ENCODE results near the gene RIMBP2.

The RIMBP2 gene

DNA sequence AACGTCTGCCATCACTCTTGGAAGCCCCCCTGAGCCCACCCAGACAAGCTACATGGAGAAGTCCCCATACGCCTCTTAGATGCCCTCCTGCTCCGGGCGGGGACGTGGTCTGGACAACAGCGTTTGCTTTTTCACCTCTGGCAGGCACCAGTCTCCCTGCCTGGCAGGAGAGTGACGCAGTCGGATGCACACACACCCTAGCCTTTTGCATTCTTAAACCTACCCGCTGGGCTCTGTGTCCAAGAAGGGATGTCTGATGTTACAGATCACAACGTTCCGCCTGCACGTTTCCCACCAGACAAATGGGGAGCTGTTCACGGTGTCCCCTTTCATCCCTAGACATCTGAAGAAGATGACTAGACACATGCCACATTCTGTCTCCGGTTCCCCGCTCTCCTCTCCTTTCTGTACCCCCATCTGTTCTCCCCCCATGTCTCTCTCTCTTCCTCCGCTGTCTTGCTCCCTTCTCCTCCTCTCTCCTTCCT lies 100.2 kb downstream of the RIMBP2 start:
- TF ChIP-seq, protein P1, sequence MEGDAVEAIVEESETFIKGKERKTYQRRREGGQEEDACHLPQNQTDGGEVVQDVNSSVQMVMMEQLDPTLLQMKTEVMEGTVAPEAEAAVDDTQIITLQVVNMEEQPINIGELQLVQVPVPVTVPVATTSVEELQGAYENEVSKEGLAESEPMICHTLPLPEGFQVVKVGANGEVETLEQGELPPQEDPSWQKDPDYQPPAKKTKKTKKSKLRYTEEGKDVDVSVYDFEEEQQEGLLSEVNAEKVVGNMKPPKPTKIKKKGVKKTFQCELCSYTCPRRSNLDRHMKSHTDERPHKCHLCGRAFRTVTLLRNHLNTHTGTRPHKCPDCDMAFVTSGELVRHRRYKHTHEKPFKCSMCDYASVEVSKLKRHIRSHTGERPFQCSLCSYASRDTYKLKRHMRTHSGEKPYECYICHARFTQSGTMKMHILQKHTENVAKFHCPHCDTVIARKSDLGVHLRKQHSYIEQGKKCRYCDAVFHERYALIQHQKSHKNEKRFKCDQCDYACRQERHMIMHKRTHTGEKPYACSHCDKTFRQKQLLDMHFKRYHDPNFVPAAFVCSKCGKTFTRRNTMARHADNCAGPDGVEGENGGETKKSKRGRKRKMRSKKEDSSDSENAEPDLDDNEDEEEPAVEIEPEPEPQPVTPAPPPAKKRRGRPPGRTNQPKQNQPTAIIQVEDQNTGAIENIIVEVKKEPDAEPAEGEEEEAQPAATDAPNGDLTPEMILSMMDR (IDR thresholded peaks at IDR 0.05; ENCODE audit: low read depth, low read length) = no peak
- no peak for DNase-seq (ENCODE audit: extremely low read depth, low read depth)

DNA sequence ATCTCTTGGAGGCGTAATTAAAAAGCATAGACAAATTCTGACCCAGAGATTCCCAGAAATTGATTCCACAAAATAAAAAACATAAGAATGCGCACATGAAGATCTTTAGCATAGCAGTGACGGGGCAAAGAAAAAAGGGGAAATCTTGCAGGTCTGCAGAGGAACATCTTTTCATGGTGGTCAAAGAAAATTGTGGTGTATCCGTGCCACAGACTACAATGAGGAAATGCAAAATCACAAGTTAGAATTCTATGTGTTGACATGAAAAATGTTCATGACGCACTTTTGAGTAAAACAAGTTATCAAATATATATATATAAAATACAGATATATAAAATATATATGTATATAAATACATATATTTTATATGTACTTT lies 101.6 kb downstream of the RIMBP2 start:
- TF ChIP-seq, protein P1 (IDR thresholded peaks at IDR 0.05; ENCODE audit: low read depth, low read length) = no peak
- DNase-seq (ENCODE audit: extremely low read depth, low read depth) = no peak

- TF ChIP-seq, protein P1 (IDR thresholded peaks at IDR 0.05; ENCODE audit: low read depth, low read length) = no peak
- DNase-seq (ENCODE audit: extremely low read depth, low read depth) = no peak
Observed at GRCh38 chr12:130613831-130614529, 102.1 kb downstream of the RIMBP2 start.

DNA sequence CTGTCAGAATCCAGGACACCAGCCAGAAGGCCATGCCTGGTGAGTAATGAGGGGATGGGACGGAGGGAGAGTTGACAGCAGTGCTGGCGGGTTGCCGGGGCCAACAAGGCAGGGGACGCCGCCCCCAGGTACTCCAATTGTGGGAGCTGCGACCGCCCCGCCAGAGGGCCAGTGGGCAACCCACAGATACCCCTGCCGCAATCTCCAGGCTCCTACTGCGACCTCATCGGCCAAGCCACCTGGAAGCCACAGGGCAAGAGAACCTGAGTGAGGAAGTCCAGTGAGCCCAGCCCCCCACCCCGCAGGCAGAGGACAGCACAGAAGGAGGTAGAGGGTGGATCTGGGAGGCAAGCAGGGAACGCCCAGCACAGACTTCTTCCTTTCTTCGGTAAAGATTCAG lies 103.0 kb downstream of the RIMBP2 start:
- TF ChIP-seq, protein P1 (IDR thresholded peaks at IDR 0.05; ENCODE audit: low read depth, low read length) = no peak
- DNase-seq (ENCODE audit: extremely low read depth, low read depth) = no peak

GRCh38 chr12:130611026-130611905 lies 104.8 kb downstream of the RIMBP2 start:
- TF ChIP-seq, protein P1 (IDR thresholded peaks at IDR 0.05; ENCODE audit: low read depth, low read length) = no peak
- DNase-seq (ENCODE audit: extremely low read depth, low read depth) = no peak

GRCh38 chr12:130609966-130610365 lies 106.1 kb downstream of the RIMBP2 start:
- DNase-seq (ENCODE audit: extremely low read depth, low read depth) = no peak
- TF ChIP-seq, protein P1 (IDR thresholded peaks at IDR 0.05; ENCODE audit: low read depth, low read length) = no peak

- TF ChIP-seq, protein P1 (IDR thresholded peaks at IDR 0.05; ENCODE audit: low read depth, low read length) = no peak
- DNase-seq (ENCODE audit: extremely low read depth, low read depth) = no peak
Observed at GRCh38 chr12:130608831-130609230, 107.3 kb downstream of the RIMBP2 start.
